ENCODE results near the gene NME4.
"Not testable (repeated sequence)": the region's sequence is repeated elsewhere in the genome, so short reads cannot be mapped to it uniquely, and the experiment has no call there.

The NME4 gene

GRCh38 chr16:398561-399339, 1.8 kb downstream of the NME4 start:
- DNase-seq = no peak

GRCh38 chr16:399340-400019, 2.5 kb downstream of the NME4 start:
- DNase-seq = no peak

- DNase-seq = no peak
These were observed 3.1 kb downstream of the NME4 start for GRCh38 chr16:400061-400591.

GRCh38 chr16:401468-402348, 4.7 kb downstream of the NME4 start, which contains the start of gene DECR2:
Gene DECR2, plus strand, starts transcription at chr16:401885. Its CDS starts 79 bp downstream, at chr16:401964.
- peak; percentile 92 to 99 (median 96) for DNase-seq

- no peak for DNase-seq
These were observed 8.0 kb downstream of the NME4 start for GRCh38 chr16:404971-405486.

GRCh38 chr16:405548-406506, 8.8 kb downstream of the NME4 start:
- DNase-seq = no peak

GRCh38 chr16:407253-407652, 10.3 kb downstream of the NME4 start:
- no peak for DNase-seq

GRCh38 chr16:410516-411178, 13.6 kb downstream of the NME4 start:
- no peak for DNase-seq

- DNase-seq = no peak
These were observed 14.7 kb downstream of the NME4 start for GRCh38 chr16:411576-412265.

GRCh38 chr16:414395-415169, 17.6 kb downstream of the NME4 start:
- DNase-seq = no peak

GRCh38 chr16:415170-415498, 18.1 kb downstream of the NME4 start:
- DNase-seq = not testable (repeated sequence)

- peak in 1 of 4 experiments; percentile 17 for DNase-seq
These were observed 25.2 kb downstream of the NME4 start for GRCh38 chr16:422179-422578.

GRCh38 chr16:424033-424622, 27.1 kb downstream of the NME4 start:
- peak; percentile 44 to 66 (median 46) for DNase-seq

GRCh38 chr16:424623-425081, 27.7 kb downstream of the NME4 start:
- peak in 3 of 4 experiments; percentile 12 to 52 (median 31) for DNase-seq

- DNase-seq = peak; percentile 74 to 89 (median 81)
These were observed 28.2 kb downstream of the NME4 start, which contains the start of gene RAB11FIP3 for GRCh38 chr16:425082-425718. Gene RAB11FIP3, plus strand, starts transcription at chr16:425649. Its CDS starts 358 bp downstream, at chr16:426007.

GRCh38 chr16:425740-426114, 28.7 kb downstream of the NME4 start:
- peak in 2 of 4 experiments; percentile 13 to 53 for DNase-seq

GRCh38 chr16:426115-426905, 29.3 kb downstream of the NME4 start:
- DNase-seq = peak in 3 of 4 experiments; percentile 3 to 37 (median 20)
